Measurements from ENCODE around the gene LMX1A.
A peak's percentile ranks its signal among the peaks of the same experiment; 100 is the strongest.

Gene LMX1A

GRCh38 chr1:165207853-165208515 lies 148.5 kb downstream of the LMX1A start:
- no peak for DNase-seq

GRCh38 chr1:165205145-165205544 lies 151.4 kb downstream of the LMX1A start:
- no peak for DNase-seq

- no peak for DNase-seq
Measured at GRCh38 chr1:165204548-165204947, 152.0 kb downstream of the LMX1A start.

GRCh38 chr1:165191087-165191486 lies 165.4 kb downstream of the LMX1A start:
- no peak for DNase-seq

- DNase-seq = no peak
Measured at GRCh38 chr1:165189913-165190312, 166.6 kb downstream of the LMX1A start.

- DNase-seq = no peak
Measured at GRCh38 chr1:165189011-165189410, 167.5 kb downstream of the LMX1A start.

GRCh38 chr1:165187031-165188009 lies 169.2 kb downstream of the LMX1A start:
- peak; percentile 37 for DNase-seq

- DNase-seq = no peak
Measured at GRCh38 chr1:165185161-165185889, 171.2 kb downstream of the LMX1A start.

GRCh38 chr1:165182975-165183374 lies 173.5 kb downstream of the LMX1A start:
- no peak for DNase-seq

GRCh38 chr1:165179306-165179705 lies 177.2 kb downstream of the LMX1A start:
- DNase-seq = no peak

- no peak for DNase-seq
Measured at GRCh38 chr1:165174491-165174890, 182.0 kb downstream of the LMX1A start.

- no peak for DNase-seq
Measured at GRCh38 chr1:165173818-165174217, 182.7 kb downstream of the LMX1A start.

GRCh38 chr1:165173409-165173808 lies 183.1 kb downstream of the LMX1A start:
- DNase-seq = peak; percentile 73

- no peak for DNase-seq
Measured at GRCh38 chr1:165172666-165173065, 183.8 kb downstream of the LMX1A start.

GRCh38 chr1:165169729-165170128 lies 186.8 kb downstream of the LMX1A start:
- no peak for DNase-seq

- peak; percentile 22 for DNase-seq
Measured at GRCh38 chr1:165169028-165169427, 187.5 kb downstream of the LMX1A start.

- DNase-seq = no peak
Measured at GRCh38 chr1:165168467-165168866, 188.0 kb downstream of the LMX1A start.

GRCh38 chr1:165162671-165163241 lies 193.8 kb downstream of the LMX1A start:
- DNase-seq = peak; percentile 79

- DNase-seq = no peak
Measured at GRCh38 chr1:165161130-165161529, 195.4 kb downstream of the LMX1A start.

GRCh38 chr1:165153182-165153581 lies 203.3 kb downstream of the LMX1A start:
- no peak for DNase-seq

GRCh38 chr1:165152727-165153126 lies 203.8 kb downstream of the LMX1A start:
- peak; percentile 13 for DNase-seq

GRCh38 chr1:165152109-165152508 lies 204.4 kb downstream of the LMX1A start:
- DNase-seq = no peak
